ENCODE measurements around the gene ANKDD1B. TPM values are rescaled to one million over a fixed set of nuclear protein-coding genes. Genes with fewer than 3 reads are reported as not detected.

The ANKDD1B gene
- total RNA-seq, 4 donors from 2014 or later, result 0.33 to 0.83 TPM; not detected in 2

DNA sequence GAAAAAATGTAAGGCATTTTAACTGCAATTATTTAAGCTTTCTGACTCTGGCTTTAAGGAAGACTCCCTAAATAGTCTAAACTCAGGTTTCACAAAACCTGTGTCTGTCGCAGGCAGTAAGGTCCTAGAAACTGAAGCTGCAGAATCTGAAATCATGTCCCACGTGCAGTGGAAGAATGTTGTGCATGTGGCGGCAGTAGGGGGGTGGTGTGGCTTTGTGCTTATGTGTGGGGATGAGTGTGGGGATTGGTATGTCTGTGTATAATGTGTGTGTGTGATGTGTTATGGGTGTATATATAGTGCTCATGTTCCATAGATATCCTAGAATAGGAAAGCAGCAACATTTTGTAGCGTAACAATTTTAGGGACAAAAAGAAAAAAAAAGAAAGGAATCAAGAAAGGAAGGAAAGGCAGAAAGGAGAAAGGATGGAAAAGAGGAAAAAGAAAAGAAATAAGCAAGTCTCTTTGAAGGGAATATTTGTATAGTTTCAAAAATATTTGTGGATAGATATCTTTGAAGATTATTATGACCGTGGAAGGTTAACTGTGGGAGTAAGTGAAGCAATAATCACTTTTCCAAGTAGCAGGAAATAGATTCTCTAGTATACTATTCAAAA, 6.6 kb downstream of the ANKDD1B start:
- Histone ChIP-seq H3K36me3 (no peaks in the 10 kb centered on the region), H3K4me1 (no peaks in the 10 kb centered on the region), H3K9me3 (no peaks in the 10 kb centered on the region), H3K27me3 (no peaks in the 10 kb centered on the region), H3K4me3 (no peak overlapping the region), H3K27ac (replicated peaks in 1 of 4) (no peak overlapping the region)
- no peak for DNase-seq (ENCODE audit: extremely low spot score)
- intact Hi-C loops (cut with DNase I), result no loop called here
- TF ChIP-seq EP300 (IDR thresholded peaks at IDR 0.05), result no peak
- TF ChIP-seq POLR2A (IDR thresholded peaks at IDR 0.05; ENCODE audit: low read depth), result no peak
- TF ChIP-seq POLR2AphosphoS5 (IDR thresholded peaks at IDR 0.05), result no peak
- TF ChIP-seq, protein P1, sequence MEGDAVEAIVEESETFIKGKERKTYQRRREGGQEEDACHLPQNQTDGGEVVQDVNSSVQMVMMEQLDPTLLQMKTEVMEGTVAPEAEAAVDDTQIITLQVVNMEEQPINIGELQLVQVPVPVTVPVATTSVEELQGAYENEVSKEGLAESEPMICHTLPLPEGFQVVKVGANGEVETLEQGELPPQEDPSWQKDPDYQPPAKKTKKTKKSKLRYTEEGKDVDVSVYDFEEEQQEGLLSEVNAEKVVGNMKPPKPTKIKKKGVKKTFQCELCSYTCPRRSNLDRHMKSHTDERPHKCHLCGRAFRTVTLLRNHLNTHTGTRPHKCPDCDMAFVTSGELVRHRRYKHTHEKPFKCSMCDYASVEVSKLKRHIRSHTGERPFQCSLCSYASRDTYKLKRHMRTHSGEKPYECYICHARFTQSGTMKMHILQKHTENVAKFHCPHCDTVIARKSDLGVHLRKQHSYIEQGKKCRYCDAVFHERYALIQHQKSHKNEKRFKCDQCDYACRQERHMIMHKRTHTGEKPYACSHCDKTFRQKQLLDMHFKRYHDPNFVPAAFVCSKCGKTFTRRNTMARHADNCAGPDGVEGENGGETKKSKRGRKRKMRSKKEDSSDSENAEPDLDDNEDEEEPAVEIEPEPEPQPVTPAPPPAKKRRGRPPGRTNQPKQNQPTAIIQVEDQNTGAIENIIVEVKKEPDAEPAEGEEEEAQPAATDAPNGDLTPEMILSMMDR (IDR thresholded peaks at IDR 0.05), result no peak
- WGBS, result 78% methylated on average over 5 of the region's 5 CpGs

DNA sequence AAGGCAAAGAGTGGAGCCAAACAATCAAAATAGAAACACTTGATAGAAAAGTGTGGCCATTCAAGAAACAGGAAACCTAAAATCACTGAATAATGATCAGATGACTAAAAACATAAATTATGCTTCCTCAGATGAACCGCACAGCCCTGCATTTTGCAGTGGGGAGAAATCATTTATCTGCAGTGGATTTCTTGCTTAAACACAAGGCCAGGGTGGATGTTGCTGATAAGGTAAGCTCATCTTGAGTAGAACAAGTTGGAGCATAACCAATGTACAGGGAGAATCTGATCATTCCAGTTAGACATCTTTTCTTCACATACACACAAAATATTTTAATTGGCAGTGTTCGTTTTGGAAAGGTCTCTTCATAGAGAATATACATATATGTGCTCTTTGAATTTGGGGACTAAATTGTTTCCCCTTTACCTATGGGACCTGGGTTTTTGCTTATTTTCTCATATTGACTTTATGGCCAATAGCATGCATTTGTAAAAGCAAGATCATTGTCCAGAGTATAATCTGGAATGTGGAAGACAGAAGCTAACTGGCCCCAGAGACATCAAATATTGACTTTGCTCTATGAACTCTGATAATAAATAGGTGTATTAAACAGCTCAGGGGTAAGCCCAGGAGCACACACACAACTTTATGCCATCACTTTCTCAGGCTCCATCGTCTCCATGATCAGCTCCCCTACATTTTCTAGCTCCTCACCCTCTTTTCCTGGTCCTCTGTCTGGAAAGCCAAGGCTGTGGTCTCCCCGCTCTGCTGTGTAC, 9.1 kb downstream of the ANKDD1B start:
- H3K27me3 ChIP-seq, result no peaks in the 10 kb centered on the region
- intact Hi-C loops (cut with DNase I), result no loop called here
- H3K9me3 ChIP-seq, result no peaks in the 10 kb centered on the region
- no peaks in the 10 kb centered on the region for H3K4me1 ChIP-seq
- TF ChIP-seq POLR2AphosphoS5 (IDR thresholded peaks at IDR 0.05), result no peak
- TF ChIP-seq POLR2A (IDR thresholded peaks at IDR 0.05; ENCODE audit: low read depth), result no peak
- no peak for TF ChIP-seq EP300 (IDR thresholded peaks at IDR 0.05)
- TF ChIP-seq, protein P1 (IDR thresholded peaks at IDR 0.05), result no peak
- 79% methylated on average over 4 of the region's 4 CpGs for WGBS
- no peak for DNase-seq (ENCODE audit: extremely low spot score)
- no peak overlapping the region for H3K27ac ChIP-seq (replicated peaks in 1 of 4)
- H3K4me3 ChIP-seq, result no peak overlapping the region
- H3K36me3 ChIP-seq, result no peaks in the 10 kb centered on the region

DNA sequence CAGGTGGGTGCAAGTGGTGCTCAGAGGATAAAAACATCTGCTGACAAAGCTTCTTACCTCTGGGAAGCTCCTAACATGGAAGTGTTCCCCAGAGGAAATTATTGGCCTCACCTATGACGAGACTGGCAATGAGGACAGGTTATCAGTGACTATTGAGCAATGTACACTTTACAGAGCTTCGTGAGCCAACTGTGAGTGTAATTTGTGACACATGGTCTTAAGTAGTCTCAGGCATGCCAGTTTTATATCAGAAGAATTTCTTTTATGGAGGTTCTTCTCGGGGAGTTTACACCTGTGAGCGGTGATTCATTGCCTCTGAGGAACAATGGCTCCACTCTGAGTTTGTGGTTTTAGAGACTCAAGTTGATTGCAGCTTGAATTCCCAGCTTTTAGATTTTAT, 11.3 kb downstream of the ANKDD1B start:
- no peak for DNase-seq (ENCODE audit: extremely low spot score)
- WGBS, result 95% methylated on average over 4 of the region's 4 CpGs
- intact Hi-C loops (cut with DNase I), result no loop called here

DNA sequence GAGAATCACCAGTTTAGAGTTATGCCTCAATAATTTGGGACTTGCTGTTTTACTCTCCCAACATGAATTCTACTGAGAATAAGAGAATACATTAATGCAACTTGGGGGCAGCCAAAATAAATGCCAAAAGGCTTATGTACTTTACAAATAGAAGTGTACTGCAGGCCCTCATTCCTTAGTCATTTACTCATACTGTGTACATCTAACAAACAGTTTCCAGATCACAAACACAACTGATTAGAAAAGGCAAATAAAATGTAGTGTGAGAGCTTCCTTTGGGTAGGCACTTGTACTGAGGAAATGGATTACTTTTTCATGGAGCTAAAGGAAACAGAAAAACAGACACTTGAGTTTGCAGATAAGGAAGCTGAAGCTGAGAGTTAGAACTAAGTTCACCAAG, 12.6 kb downstream of the ANKDD1B start:
- no peak overlapping the region for H3K27ac ChIP-seq (replicated peaks in 1 of 4)
- no peaks in the 10 kb centered on the region for H3K36me3 ChIP-seq
- TF ChIP-seq POLR2AphosphoS5 (IDR thresholded peaks at IDR 0.05) (no peak), EP300 (IDR thresholded peaks at IDR 0.05) (no peak)
- DNase-seq (ENCODE audit: extremely low spot score), result no peak
- H3K27me3 ChIP-seq, result no peaks in the 10 kb centered on the region
- no peaks in the 10 kb centered on the region for H3K9me3 ChIP-seq
- H3K4me1 ChIP-seq, result no peaks in the 10 kb centered on the region
- intact Hi-C loops (cut with DNase I), result no loop called here
- H3K4me3 ChIP-seq, result no peak overlapping the region

More for the DNA sequence above, 11.3 kb downstream of the ANKDD1B start:
- Histone ChIP-seq H3K27me3 (no peaks in the 10 kb centered on the region), H3K4me1 (no peaks in the 10 kb centered on the region), H3K4me3 (no peak overlapping the region), H3K9me3 (no peaks in the 10 kb centered on the region), H3K36me3 (no peaks in the 10 kb centered on the region), H3K27ac (replicated peaks in 1 of 4) (no peak overlapping the region)
- TF ChIP-seq, protein P1 (IDR thresholded peaks at IDR 0.05), result no peak
- TF ChIP-seq POLR2A (IDR thresholded peaks at IDR 0.05; ENCODE audit: low read depth), result no peak
- no peak for TF ChIP-seq EP300 (IDR thresholded peaks at IDR 0.05)
- no peak for TF ChIP-seq POLR2AphosphoS5 (IDR thresholded peaks at IDR 0.05)

DNA sequence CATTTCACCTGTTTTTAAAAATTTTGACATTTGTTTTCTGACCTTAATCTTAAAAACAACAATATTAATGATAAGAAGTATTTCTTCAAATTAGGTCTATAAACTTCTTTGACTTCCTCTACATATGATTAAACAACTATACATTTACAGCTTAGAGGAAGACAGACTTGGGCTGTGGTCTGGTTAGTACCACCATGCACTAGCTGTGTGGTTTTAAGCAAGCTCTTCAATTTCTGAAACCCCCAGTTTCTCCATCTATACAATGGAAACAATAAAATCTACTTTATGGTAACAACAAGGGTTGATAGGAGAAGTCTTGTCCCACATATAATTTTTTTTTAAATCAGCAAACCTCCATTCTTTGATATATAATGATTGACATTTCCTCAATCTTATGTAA, 15.7 kb downstream of the ANKDD1B start:
- TF ChIP-seq EP300 (IDR thresholded peaks at IDR 0.05) (no peak), POLR2AphosphoS5 (IDR thresholded peaks at IDR 0.05) (no peak), POLR2A (IDR thresholded peaks at IDR 0.05; ENCODE audit: low read depth) (no peak)
- TF ChIP-seq, protein P1 (IDR thresholded peaks at IDR 0.05), result no peak
- no peaks in the 10 kb centered on the region for H3K27me3 ChIP-seq
- intact Hi-C loops (cut with DNase I), result no loop called here

More for the DNA sequence above, 15.7 kb downstream of the ANKDD1B start:
- Histone ChIP-seq H3K36me3 (no peaks in the 10 kb centered on the region), H3K9me3 (no peaks in the 10 kb centered on the region), H3K27ac (replicated peaks in 1 of 4) (no peak overlapping the region), H3K4me1 (no peaks in the 10 kb centered on the region), H3K4me3 (no peak overlapping the region)
- DNase-seq (ENCODE audit: extremely low spot score), result no peak

Data from esophagus muscularis mucosa (tissue), 4 donors.